Right hindlimb (tissue), 1 donor: ENCODE data around the gene BRSK1.
"Not testable (repeated sequence)": the region's sequence is repeated elsewhere in the genome, so short reads cannot be mapped to it uniquely, and the experiment has no call there.

Experiments
- DNase-seq: peaks from one replicate; pipeline ENCODE4 v3.0.0-alpha.2; 2018

BRSK1 gene

DNA sequence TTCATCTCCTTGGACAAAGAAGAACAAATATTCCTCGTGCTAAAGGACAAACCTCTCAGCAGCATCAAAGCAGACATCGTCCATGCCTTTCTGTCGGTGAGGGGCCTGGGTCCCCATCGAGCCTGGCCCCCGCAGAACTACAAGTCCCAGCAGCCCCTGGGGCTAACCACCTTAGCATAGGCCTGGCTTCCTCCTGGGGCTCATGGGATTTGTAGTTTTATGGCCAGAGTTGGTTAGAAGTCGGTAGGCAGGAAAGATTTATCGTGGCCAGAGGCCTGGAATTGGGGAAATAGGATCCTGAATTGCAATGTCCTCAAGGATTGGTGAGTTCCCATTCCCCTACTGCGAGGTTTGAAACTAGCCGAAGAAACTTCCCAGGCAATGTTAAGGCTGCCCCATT lies 21.7 kb downstream of the BRSK1 start:
- peak; percentile 36 for DNase-seq

DNA sequence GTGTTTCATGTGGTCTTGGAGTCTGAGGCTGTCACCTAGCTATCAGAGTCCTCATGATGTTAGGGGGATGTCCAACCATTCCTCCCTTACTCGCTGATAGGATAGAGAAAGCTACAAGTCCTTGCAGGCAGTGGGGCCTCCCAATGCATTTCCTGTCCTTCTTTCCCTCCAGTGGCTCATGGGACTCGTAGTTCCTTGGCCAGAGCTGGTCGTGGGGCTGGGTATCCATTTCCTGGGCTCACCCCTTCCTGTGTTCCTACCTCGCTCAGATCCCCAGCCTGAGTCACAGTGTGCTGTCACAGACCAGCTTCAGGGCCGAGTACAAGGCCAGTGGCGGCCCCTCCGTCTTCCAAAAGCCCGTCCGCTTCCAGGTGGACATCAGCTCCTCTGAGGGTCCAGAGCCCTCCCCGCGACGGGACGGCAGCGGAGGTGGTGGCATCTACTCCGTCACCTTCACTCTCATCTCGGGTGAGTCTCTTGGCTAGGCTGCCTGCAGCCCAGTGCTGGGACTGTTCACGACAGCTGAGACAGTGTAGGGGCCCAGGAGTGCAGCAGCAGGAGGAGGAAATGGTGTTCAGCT lies 22.3 kb downstream of the BRSK1 start:
- DNase-seq, result peak; percentile 12

DNA sequence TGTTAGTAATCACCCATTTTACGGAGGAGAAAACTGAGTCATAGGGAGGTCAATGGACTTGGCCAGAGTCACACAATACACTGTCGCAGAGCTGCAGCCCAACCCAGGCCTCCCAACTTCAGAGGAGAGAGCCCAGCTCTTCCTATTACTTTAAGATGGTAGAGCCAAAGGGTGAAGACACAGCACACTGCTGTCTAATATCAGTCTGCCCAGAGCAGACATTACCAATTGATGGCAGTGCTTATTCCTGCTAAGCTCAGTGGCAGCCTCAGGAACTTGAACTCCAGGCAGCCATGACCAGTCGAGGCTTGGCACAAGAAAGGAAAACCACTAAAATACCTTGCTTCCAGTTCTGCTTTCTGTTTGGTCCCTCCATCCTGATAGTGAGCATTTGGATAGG lies 22.9 kb downstream of the BRSK1 start:
- DNase-seq, result no peak

DNA sequence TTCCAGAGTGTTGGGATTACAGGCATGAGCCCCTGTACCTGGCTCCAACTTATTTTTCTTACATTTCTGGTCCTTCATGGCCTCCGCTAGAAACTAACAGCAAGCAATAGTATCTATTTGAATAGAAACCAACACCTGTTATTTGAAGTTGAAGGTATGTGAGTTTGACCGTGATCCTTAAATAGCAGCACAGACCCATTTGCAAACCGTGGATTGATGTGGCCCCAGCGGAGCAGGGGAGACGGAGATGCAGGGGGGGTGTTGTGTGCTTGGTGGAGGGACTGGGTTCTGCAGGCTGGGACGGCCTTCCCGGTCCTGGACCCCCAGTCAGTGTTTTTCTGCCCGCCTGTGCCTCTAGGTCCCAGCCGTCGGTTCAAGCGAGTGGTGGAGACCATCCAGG lies 24.5 kb downstream of the BRSK1 start:
- no peak for DNase-seq

DNA sequence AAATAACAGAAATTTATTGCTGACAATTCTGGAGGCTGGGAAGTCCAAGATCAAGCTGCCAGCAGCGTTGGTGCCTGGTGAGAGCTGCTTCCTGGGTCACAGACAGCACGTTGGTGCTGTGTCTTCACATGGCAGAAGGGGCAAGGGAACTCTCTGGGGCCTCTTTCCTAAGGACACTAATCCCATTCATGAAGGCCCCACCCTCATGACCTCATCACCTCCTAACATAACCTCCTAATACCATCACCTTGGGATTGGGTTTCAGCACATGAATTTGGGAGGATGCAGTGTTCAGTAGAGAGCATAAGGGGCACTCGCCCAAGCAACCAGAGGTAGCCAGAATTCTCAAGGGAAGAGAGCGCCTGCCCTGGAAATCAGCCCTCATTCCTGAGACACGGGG lies 25.7 kb downstream of the BRSK1 start:
- DNase-seq, result no peak

DNA sequence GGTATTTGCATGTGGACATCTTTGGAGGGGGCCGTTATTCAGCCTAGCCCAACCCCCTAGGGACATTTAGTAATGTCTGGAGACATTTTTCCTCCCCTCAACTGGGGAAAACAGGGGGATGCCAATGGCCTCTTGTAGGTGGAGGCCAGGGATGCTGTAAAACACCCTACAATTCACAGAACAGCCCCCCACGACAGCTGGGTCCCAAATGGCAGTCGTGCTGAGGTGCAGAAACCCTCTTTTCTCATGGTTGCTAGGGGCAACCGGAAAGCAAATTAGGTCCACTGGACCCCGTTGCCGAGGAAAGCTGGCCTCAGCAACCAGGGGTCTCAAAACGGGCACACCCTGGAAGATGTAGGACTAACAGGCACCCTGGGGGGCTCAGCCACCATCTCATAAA lies 26.7 kb downstream of the BRSK1 start:
- no peak for DNase-seq

DNA sequence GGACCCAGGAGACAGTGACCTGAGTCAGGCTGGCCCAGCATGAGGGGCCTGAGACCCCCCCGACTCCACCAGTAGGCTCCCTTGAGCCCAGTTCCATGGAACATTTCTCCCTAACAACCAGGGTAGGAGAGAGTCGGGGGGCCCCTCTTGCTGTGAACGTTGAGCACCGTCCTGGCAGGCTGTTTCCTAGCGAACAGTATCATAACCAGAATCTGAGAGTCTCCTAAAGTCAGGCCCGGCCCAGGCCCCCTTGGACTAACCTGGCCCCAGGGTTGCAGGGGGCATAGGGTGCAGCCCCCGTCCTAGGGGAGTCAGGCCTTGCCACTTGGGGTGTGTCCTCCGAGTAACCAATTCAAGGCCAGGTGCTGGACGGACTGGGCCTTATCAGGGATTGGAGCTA lies 27.6 kb downstream of the BRSK1 start:
- no peak for DNase-seq

DNA sequence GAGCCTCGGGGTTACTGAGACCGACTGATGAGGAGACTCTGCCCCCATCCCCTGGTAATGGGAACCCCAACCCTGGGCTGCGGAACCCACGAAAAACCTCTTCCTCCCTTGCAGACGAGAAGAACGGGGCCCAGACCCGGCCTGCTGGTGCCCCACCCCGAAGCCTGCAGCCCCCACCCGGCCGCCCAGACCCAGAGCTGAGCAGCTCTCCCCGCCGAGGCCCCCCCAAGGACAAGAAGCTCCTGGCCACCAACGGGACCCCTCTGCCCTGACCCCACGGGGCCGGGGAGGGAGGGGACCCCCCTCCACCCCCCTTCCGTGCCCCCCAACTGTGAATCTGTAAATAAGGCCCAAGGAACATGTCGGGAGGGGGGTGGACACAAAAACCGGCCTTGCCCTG lies 28.0 kb downstream of the BRSK1 start:
- no peak for DNase-seq

DNA sequence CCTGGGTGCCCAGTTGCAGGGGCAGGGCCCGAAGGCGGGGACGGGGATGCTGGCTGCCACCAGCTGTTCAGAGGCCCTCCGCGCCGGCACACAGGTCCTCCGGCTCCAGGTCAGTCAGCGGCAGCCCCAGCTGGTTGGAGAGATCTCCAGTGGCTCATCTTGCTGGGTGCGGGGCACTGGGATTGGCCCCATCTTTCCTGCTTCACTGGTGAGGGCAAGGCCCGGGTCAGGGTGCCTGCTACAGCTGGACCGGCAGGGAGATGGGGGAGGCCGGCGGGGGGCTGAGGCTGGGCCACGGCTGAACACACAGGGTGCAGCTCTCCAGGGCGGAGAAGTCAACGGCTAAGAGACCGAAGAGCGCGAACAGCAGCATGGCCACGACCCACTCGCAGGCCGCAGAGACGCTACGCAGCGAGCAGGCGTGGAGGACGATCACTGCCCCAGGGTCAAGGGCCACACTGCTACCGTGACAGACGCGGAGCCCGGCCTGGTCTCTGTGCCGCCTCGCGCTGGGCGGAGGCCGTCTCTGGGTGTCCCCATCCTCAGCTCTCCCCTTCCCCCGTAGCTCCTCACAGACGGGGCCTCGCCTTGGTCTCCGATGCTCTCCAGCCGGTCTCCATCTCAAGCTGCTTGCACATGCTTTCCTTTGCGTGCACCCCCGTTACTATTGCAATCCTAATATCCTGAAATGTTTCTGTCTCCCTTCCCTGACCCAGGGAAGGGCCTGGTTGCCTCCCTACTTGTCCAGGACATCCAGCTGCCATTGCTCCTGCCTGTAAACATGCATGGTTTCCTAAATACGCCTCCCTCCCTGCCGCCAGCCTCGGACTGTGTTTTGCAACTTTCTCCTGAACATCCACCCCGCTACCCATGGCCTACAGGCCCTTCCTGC lies 29.1 kb downstream of the BRSK1 start:
- DNase-seq, result no peak

DNA sequence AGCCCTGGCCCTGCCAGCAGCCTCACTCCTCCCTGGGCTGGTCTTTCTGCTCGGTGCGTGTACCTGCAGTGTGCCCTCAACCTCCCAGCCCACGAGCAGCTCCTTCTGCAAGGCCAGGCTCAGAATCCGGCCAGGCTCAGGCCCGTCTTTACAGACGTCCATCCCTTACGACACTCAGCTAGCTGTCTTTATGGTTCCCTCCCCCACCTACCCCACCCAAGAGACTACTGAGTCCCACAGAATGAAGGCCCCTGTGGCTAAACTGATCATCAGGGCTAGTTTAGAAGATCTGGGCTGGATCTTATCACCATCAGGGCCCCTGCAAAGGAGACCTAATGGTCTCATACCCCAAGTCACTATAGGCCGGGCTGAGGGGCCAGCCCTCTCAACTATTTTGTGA lies 30.6 kb downstream of the BRSK1 start:
- no peak for DNase-seq

DNA sequence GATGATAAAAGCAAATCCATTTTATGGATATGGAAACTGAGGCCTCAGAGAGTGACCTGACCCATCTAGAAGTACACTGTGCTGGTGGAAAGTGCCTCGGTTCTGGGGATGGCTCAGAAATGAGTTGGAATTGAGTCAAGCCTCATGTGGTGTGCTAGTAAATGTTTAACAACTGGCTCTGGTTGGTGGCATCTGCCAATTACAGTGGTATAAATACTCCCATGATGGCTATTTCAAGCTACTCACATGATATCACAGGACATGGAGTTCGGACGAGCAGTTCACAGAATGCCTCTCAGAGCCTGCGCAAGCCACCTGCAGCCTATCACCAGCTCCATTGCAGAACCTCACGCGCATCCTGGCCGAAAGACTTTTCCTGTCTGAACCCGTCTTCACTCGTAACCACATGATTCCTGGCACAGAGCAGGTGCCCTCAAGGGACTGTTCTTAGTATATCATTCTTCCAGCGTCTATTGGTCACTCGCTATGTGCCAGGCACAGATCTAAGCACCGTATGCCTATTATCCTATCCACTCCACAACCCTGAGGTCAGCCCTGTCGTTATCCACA lies 32.2 kb downstream of the BRSK1 start:
- DNase-seq, result no peak

DNA sequence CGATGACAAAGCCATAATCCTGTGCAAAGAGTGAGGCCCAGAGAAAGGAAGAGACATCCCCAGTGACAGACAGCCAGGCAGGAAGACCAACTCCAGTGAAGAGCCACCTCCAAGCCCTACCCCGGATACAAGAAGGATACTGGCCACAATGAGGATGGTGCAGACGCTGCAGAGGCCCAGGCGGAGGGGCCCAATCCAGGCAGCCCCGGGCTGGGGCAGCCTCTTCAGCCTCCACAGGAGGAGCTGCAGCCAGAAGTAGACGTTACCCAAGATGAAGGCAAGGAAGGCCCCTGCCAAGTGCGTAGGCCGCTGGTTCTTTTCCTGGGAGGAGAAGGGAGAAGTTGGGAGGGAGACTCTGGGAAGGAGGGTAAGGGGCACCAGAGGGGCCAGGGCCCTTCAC lies 32.8 kb downstream of the BRSK1 start:
- no peak for DNase-seq

DNA sequence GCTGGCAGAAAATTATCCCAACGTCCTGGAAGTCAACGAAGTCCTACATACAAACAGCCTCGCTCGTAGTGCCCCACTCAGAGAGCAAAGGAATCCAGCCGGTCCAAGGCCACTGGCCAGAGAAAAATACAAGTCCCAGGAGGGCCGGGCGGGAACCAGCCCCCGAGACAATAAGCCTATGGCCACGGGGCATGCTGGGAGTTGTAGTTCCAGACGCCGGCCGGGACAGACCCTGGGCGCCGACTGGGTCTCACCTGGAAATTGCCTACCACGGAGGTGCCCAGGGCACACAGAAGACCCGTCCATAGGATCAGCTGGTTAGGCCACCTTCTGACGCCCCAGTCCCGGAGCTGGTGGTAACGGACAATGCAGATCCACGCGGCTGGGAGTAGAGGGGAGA lies 36.0 kb downstream of the BRSK1 start:
- no peak for DNase-seq

DNA sequence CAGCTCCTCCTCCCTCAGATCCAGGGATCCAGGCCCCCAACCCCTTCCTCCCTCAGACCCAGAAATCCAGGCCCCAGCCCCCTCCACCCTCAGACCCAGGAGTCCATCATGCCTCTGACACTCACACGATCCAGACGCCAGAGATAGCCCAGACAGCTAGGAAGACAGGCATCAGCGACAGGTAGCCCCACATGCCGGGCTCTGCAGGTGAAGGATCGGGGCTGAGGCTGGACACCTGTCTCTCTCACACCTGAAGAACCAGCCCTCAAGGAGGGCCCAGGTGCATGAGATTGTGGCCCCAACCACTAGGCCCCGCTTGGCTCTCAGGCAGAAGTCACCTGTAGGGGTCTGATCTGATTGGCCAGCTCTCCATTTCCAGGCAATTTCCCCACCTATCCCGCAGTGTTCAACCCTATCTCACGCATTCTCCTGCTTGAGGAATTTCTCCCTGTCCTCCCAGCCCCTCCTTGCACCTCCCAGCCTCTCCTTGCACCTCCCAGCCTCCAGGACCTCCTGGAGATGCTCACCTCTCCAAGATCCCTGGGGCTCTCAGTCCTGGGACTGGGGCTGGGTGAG lies 37.1 kb downstream of the BRSK1 start:
- no peak for DNase-seq

DNA sequence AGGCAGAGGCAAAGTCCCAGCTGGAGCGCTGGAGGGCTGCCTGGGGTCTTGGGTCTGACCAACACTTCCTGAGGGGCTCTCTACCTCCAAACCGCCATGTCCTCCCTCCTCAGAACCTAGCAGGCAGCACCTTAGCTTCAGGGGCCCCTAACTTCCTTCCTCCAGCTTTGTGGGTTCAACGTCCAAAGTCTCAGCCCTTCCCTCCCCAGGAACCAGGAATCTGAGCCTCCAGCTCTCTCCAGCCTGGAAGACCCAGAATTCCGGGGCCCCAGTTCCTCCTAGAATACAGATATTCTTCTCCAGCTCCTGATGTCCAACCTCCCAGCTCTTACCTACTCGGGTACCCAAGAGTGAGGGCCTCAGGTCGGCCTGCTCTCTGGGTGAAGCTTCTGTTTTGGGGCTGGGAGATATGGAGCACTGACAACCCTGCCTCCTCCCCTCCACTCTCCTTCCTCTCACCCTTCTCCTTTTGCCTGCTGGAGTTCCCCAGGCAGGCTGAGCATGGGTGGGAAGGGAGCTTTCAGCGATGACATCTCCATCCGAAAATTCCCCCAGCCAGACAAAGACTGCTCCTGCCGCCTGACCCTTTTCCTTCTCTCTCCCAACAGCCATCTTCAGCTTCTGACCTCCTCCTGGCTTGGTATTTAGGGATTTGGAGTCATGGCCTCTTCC lies 37.8 kb downstream of the BRSK1 start:
- no peak for DNase-seq

DNA sequence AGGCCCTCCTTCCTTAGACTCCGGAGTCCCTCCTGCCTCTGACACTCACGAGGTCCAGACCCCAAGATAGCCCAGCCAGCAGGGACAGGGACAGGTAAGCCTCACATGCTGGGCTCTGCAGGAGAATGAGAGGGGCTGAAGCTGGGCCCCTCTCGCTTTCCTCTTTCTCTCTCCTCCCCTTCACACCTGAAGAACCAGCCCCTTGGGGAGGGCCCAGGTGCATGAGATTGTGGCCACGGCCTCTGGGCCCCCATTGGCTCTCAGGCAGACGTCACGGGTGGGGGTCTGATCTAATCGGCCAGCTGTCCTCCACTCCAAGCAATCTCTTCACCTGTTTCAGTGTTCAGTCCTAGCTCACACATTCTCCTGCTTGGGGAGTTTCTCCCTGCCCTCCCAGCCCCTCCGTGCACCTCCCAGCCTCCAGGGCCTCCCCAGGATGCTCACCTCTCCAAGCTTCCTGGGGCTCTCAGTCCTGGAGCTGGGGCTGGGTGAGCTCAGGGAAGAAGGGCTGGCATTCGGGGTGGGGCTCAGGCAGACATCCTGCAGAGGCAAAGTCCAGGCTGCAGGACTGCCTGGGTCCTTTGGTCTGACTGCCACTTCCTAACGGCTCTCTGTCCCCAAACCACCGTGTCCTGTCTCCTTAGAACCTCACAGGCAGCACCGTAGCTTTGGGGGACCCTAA lies 38.5 kb downstream of the BRSK1 start:
- no peak for DNase-seq

DNA sequence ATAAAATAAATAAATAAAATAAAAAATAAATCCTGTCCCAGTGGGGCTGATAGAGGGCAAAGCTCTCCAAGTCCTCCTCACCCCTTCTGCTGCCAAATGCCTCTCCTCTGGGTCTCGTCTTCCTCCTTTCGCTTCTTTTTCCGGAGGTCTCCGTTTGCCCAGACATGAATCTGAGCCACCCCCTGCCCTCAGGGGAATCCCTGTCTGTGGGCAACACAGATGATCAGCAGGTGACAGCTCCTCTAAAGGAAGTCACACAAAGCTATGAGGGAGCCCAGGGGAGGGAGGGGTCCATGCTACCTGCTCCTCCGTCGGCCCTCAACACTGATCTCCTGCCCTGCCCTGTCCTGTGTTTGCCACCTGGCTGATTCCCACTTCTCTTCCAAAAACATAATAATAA lies 40.9 kb downstream of the BRSK1 start:
- DNase-seq, result no peak

DNA sequence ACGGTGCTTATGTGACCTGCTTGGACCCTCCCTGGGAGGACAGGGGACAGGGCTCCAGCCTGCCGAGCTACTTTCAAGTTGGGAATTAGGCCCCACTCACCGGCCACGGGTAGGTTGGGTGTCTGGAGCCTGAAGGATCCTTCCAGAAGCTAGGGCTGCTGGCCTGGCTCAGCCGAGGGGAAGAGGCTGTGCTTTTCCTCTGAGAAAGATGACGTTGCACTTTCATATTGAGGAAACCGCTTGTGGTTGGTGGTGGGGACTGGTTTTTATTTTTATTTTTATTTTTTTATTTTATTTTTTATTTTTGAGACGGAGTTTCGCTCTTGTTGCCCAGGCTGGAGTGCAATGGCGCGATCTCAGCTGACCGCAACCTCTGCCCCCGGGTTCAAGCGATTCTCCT lies 41.4 kb downstream of the BRSK1 start, which contains the start of gene TMEM150B:
TSS of gene TMEM150B (minus strand) at position 170 of the 400 bp plus-strand sequence. CDS start 4,305 bp downstream, outside the sequence.
- no peak for DNase-seq

DNA sequence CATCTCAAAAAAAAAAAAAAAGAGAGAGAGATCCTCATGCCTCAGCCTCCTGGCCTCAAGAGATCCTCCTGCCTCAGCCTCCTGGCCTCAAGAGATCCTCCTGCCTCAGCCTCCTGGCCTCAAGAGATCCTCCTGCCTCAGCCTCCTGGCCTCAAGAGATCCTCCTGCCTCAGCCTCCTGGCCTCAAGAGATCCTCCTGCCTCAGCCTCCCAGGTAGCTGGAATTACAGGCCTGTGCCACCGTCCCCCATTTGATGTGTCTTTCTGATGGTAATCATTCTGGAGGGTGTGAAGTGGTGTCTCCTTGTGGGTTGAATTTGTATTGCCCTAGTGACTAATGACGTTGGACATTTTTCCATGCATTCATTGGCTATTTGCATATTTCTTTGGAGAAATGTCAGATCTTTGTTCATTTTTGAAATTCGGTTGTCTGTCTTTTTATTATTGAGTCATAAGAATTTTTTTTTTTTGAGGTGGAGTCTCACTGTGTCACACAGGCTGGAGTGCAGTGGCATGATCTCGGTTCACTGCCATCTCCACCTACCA lies 45.0 kb downstream of the BRSK1 start:
- not testable (repeated sequence) for DNase-seq

DNA sequence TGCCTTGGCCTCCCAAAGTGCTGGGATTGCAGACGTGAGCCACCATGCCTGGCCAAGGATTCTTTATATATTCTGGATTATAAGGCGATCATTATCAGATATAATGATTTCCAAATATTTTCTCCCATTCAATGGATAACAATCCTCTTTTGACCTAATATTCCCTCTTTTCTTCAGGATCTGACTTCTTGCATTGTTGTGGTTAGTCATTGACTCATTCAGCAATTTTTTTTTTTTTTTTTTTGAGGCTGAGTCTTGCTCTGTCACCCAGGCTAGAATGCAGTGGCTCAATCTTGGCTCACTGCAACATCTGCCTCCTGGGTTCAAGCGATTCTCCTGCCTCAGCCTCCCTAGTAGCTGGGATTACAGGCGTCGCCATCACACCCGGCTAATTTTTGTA lies 46.0 kb downstream of the BRSK1 start:
- DNase-seq, result not testable (repeated sequence)

DNA sequence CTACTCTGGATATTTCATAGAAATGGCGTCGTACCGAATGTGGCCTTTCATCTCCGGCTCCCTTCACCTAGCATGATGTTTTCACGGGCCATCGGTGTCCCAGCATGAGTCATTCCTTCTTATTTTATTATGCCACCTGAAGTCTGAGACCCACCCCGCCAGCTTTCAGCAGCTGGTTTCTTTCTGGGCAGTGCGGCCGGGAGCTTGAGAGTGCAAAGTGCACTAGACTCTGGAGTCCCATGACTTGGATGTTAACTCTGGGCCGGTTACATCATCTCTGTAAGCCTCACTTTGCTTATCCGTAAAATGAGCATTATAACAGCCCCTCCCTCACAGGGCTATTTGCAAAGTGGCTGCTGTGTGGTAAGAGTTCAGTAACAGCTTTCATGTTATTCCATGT lies 50.1 kb downstream of the BRSK1 start:
- no peak for DNase-seq

DNA sequence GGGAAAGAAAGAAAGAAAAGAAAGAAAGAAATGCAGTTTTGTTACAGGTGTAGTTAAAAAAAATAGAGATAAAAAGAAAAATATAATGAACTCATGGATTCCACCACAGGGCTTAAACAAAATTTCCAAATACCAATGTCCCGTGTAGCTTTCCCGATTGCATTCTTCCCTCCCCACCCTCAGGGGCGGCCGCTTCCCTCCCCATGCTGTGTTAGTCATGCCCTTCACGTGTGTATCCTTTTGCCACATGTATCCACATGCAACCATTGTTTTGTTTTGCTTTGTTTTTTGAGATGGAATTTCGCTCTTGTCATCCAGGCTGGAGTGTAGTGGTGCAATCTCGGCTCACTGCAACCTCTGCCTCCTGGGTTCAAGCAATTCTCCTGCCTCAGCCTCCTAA lies 52.3 kb downstream of the BRSK1 start:
- DNase-seq, result peak; percentile 9
